SKM-1 (cell line): ENCODE data around the gene GCHFR.
A peak's percentile ranks its signal among the peaks of the same experiment; 100 is the strongest.

Experiments used
- DNase-seq: peaks from one replicate; lab custom pipeline; 2025; ENCODE audit not compliant: unreplicated experiment; lab: John Stamatoyannopoulos, UW

The GCHFR gene

DNA sequence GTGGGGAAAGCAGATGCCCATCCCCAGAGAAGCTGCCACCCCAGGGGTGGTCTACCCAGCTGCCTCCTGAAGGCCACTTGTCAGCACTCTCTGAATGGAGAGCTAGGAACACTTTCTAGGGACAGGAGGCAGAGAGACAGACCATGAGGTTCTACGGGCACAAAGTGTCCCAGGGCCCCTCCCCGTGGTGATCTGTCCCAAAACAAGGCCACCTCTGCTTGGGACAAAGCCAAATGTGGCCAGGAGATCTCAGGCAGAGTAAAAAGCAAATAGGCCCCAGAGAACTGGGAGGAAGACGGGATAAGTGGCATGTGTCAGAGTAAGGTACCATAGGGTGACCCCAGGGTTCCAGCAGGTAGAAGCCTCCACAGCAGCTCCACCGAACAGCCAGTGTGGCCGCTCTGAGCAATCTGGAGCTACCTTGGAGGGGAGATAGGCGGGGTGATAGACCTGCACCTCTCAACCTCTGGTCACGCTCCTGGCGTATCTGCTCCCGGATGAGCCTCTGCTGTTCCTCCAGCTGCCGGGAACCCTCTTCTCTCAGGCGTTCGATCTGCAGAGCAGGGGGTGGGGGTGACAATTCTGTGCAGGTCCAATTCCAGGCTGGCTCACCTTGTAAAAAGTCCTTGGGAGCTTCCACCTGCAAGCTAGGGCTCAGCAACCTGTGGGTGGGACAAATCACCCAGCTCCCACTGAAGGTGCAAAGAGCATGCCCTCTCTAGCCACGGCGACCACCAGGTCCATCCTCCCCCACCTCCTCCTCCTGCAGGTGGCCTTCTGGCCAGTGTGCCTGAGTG, 12.1 kb downstream of the GCHFR start:
- DNase-seq, result no peak

GRCh38 chr15:40776537-40777141, 12.8 kb downstream of the GCHFR start:
- no peak for DNase-seq

- DNase-seq, result peak; percentile 16
These were observed 18.9 kb downstream of the GCHFR start for GRCh38 chr15:40782609-40783227.

DNA sequence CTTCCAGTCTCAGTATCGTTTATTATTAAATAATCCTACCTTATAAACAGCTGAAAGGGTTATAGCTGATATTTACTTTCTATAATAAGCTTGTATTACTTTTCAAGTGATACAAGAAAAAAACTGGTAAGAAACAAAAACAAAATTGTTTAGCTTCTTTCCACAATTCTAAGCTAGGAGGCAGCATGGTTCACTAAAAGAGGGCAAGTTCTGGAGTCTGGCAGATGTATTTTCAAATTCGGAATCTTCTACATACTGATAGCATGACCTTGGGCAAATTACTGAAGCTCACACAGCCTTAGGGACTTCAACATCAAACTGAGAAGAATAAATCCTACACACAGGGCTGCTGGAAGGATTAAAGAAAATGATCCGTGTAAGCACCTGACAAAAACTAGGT, 21.3 kb downstream of the GCHFR start:
- no peak for DNase-seq

DNA sequence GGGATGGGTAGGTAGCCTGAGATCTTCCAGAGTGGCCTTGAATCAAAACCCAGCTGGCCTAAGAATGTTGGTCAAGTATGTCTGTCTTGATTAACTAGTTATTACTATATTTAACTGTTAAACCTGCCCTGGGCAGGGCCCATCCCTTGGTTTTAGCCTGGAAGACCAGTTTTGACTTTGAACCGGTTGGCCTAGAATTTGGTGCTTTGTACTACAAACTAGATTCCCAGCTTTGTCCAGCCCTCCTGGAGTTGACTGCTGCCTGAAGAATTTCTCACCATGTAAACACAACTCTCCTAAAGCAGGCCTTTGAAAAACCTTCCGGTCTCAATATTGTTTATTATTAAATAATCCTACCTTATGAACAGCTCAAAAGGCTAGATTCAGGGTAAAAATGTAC, 21.9 kb downstream of the GCHFR start:
- DNase-seq, result no peak

- DNase-seq, result peak; percentile 50
These were observed 23.5 kb downstream of the GCHFR start for GRCh38 chr15:40787344-40787841.

DNA sequence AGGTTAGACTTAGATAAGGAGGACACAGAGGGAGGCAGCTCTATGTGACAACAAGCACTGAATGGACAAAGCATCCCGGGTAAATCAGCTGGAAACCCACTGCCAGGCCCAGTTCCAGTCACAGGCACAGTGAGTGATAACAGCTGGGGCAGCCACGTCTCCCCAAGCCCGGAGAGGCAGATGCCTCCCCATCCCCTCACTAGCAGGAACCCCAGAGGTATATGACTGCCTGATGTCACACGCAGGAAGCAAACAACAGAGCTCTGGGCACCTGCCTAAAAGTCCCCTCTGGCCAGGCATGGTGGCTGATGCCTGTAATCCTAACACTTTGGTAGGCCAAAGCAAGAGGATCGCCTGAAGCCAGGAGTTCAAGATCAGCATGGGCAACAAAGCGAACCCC, 24.1 kb downstream of the GCHFR start:
- DNase-seq, result no peak

DNA sequence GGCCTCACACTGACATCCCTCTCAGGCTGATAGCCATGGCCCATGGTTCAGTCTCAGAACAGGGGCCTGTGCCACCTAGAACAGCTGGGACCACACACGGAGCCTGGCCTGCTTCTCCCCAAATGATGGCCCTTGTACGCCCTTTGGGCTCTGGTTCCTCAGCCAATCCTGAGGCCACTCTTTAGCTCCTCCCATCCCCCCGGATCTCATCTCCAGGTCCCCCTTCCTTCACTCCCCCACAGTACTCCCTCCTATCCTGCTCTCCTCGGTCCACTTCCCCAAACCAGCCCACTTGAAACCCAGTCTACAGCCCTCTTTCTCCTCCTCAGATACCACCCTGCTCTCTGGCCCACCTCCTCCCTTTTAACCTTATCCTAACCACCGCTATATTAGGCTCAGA, 25.3 kb downstream of the GCHFR start:
- no peak for DNase-seq

DNA sequence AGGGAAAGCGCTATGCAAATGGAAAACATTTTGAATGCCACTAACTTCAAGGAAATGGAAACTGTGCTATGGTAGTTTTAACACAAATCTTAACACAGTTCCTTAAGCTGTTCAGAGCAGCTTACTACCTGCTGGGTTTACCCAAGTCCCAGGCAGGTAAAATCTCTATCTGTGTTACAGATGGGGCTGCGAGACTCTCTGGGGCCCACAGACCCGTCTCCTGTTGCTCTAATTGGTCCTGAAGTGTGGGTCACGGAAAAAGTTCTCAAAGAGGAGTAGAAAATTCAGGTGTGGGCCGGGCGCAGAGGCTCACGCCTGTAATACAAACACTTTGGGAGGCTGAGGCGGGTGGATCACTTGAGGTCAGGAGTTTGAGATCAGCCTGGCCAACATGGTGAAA, 26.1 kb downstream of the GCHFR start:
- no peak for DNase-seq

DNA sequence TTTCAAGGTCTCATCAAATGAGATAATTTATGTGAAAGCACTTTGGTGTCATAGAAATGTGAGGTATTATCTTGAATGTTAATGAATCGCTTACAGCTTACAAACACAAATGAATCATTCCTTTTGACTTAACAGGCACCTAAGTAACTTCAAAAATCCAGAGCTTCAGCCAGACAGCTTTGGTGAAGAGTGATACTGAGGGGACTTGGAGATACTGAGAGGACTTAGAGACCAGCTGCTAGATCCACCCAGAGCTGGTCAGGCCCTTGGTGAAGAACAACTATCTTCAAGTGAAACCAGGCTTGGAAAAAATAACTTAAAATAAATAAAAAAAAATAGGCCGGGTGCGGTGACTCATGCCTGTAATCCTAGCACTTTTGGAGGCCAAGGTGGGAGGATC, 26.9 kb downstream of the GCHFR start:
- no peak for DNase-seq

- DNase-seq, result no peak
These were observed 28.5 kb downstream of the GCHFR start for GRCh38 chr15:40792394-40792793.

DNA sequence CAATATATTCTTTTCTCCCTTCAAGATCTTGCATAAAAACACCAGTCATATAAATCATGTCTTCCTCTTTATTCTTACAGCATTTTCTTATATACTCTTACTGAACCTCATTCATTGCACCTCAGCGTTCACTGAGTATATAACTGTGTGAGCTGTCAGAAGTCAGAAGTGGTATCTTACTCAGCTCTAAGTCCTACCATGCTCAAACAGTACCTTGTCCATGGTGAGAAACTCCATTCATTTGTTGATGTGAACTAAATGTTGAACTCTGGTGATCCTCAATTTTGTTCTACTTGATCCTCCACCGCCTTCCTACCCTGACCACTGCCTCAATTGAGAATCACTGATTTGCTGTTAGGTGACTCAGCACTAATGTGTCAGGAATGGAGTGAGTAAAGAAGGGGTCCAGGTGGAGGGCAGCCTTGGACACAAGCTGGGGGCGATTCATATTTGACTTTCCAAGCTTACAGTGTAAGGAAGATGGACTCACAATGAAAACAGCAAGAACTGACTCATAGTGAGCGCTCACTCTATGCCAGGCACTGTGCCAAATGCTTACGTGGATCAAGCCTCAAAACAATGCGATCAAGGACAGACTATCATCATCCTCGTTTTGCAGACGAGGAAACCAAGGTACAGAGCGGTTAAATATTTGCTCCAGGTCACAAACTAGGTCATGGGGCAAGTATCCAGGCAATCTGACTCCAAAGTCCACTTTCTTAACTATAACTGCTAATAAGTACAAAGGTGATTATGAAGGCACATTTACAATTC, 29.5 kb downstream of the GCHFR start:
- DNase-seq, result no peak

DNA sequence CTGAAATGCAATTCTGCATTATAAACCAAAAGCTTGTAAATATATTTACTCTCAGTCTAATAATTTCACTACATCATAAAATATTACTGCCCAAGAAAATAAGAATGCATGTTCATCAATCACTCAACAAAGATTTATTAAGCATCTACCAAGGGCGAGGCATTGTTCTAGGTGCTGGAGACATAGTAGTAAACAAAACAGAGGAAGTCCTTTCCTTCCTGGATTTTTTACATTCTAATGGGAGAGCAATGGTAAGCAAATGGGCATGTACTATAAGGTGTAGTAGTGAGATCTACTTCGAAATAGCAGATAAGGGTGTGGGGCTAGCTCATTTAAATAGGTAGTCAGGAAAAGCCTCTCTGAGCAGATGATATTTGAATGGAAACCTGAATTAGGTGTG, 32.2 kb downstream of the GCHFR start:
- DNase-seq, result no peak

DNA sequence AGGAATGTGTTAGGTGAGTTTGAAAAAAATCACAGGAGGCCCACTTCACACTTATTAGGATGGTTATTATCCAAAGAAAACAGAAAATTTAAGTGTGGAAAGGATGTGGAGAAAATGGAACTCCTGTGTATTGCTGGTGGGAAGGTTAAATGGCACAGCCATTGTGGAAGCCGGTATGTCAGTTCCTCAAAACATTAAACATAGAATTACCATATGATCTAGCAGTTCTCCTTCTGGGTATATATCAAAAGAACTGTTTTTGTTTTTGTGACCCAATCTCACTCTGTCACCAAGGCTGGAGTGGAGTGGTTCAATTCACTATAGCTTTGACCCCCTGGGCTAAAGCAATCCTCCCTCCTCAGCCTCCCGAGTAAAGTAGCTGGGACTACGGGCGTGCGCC, 32.6 kb downstream of the GCHFR start:
- DNase-seq, result no peak

GRCh38 chr15:40799523-40799922, 35.7 kb downstream of the GCHFR start:
- DNase-seq, result no peak

DNA sequence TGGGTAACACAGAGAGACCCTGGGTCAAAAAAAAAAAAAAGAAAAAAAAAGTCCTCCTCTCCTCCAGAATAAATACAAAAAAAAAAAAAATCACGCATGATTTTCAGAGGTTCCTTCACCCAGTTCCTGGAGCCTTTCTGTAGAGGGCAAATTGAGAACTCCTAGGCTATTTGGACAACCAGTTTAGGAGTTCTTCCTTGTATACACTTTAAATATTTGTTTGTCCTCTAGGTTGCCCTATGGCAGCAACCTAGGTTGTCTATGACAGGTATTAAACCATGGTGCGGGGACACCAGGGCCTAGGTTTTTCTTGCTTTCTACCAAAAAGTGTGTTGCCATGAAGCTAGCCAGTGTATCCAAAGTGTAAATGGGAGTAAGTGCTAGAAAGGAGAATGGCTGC, 39.2 kb downstream of the GCHFR start:
- DNase-seq, result no peak

- no peak for DNase-seq
These were observed 39.8 kb downstream of the GCHFR start for GRCh38 chr15:40803688-40804087.

- no peak for DNase-seq
These were observed 42.8 kb downstream of the GCHFR start for GRCh38 chr15:40806672-40807027.

DNA sequence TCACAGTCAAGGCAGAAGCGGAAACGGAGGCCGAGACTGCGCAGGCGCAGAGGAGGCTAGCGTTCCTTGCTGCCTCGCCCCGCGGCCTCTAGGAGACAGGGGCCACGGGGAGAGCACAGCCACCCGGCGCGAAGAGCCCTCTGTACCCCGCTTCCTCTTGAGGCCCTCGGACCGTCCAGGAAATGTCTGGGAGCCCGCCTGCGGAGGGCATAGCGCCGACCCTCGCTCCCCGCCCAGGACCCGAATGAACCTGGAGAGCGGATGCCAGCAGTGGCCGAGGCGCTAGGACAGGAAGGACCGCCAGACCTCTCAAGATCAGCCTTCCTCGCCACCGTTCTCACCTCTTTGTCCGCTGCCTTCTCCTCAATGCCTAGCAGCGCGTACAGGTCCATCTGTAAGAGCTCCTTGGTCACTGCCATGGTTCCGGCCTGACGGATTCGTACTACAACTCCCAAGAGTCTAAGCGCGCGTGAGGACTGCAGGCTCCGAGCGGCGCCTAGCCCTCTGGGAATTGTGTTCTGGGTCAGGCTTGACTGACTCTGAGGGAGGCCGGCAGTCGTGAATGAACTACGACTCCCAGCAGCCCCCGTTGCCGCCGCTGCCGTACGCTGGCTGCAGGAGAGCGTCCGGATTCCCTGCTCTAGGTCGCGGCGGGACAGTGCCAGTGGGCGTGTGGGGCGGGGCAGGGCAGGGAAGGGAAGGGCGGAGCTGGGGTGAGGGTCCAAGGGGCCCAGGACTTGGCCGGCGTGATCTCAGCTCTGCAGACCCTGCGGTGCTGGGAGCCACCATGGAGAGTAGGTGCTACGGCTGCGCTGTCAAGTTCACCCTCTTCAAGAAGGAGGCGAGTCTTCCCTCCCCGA, 43.4 kb downstream of the GCHFR start, which contains the start of the genes DNAJC17 and ZFYVE19:
Gene DNAJC17, minus strand, starts transcription at position 446 of the 860 bp plus-strand sequence. Its CDS starts 27 bp downstream, at position 419.
Gene ZFYVE19, plus strand, starts transcription at position 62 of the 860 bp plus-strand sequence. Its CDS starts 501 bp downstream, at position 563.
- peak; percentile 98 for DNase-seq

DNA sequence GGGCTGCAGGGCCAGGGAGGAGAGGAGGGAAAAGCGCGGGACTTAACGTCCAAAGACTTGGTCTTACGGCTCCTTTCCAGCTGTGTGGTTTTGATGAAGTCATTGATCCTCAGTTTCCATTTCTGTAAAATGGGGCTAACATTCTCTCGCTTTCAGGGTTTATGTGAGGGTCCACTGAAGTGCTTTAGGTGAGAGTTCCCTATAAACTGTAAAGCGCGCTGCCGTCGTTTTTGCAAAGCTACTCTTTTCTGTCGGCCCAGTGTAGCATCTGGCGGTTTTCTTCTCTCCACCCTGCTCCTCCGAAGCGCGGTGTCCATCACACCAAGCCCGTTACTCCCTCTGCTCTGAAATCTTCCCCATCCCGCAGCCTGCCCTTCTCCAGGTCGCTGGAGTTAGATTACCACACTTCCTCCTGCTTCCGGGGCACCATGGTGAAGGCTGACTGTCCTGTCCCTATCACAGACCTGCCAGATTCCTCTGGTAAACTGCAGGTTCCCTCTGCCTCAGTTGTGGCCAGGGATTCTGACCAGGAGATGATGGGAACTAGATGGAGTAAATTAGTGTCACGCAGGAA, 44.1 kb downstream of the GCHFR start:
- no peak for DNase-seq
